PC-9 (cell line): Measurements from ENCODE around the gene XKR7.

Experiments
- EZH2 ChIP-seq: fragments of 200-600 bp; sonication (generic); IDR thresholded peaks from 2 replicates; pipeline ENCODE4 v1.8.0; 2017; ENCODE audit warnings: antibody characterized with exemption, low read depth
- TF ChIP-seq, protein P1 (sequence below): fragments of 200-600 bp; sonication (generic); conservative IDR thresholded peaks from 2 replicates; pipeline ENCODE4 v1.6.1; 2017; ENCODE audit warnings: mixed run types, antibody characterized with exemption, mild to moderate bottlenecking, moderate library complexity

DNA sequence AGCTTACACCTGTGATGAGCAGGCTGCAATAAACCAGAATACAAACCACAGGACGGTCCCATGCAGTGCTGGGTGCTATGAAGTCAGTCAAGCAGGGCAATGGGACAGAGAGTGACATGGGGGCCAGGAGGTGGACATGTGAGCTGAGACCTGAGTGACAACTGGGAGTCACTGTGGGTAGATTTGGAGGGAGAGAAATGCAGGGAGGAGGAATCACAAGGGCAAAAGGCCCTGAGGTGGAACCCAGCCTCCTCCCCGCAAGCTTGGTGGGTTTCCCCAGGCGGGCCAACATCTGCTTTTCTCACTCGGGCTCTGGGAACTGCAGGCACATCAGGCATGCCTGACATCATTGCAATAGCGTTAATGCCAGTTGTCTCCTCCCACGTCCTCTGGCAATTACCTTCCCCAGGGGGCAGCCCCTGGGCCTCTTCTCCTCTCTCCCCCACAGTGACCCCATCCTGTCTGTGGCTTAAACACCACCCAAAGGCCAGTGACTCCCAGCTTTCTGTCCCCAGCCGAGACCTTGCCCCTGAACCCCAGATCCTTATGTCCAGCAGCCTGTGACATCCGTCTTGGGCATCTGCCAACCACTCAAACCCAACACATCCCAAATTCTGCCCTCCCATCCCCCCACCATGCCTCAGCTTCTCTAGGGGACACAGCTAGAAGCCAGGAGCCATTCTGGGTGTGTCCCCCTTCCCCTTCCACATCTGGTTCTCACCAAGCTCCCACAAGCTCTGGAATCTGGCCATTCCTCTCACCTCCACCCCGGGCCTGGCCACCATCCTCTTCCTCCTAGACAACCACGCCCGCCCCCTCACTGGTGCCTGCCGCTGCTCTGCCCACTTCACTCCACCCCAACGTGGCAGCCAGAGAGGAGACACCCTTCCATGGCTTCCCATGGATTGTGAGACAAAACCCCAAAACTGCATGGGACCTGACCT lies 44.3 kb upstream of the XKR7 start:
- TF ChIP-seq, protein P1, sequence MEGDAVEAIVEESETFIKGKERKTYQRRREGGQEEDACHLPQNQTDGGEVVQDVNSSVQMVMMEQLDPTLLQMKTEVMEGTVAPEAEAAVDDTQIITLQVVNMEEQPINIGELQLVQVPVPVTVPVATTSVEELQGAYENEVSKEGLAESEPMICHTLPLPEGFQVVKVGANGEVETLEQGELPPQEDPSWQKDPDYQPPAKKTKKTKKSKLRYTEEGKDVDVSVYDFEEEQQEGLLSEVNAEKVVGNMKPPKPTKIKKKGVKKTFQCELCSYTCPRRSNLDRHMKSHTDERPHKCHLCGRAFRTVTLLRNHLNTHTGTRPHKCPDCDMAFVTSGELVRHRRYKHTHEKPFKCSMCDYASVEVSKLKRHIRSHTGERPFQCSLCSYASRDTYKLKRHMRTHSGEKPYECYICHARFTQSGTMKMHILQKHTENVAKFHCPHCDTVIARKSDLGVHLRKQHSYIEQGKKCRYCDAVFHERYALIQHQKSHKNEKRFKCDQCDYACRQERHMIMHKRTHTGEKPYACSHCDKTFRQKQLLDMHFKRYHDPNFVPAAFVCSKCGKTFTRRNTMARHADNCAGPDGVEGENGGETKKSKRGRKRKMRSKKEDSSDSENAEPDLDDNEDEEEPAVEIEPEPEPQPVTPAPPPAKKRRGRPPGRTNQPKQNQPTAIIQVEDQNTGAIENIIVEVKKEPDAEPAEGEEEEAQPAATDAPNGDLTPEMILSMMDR: no peak
- no peak for TF ChIP-seq EZH2
